HG03520 (cell line): ENCODE results near the gene PARVB.

Source experiments
- ATAC-seq: cut with Tn5 transposase; IDR thresholded peaks from one replicate; pipeline ENCODE4 v1.9.1; 2021; ENCODE audit warnings: mild to moderate bottlenecking, moderate library complexity; ENCODE audit not compliant: unreplicated experiment

PARVB gene

GRCh38 chr22:44209343-44209742 lies 185.2 kb downstream of the PARVB start:
- no peak for ATAC-seq

- no peak for ATAC-seq
These were observed 186.6 kb downstream of the PARVB start for GRCh38 chr22:44210722-44211121.

DNA sequence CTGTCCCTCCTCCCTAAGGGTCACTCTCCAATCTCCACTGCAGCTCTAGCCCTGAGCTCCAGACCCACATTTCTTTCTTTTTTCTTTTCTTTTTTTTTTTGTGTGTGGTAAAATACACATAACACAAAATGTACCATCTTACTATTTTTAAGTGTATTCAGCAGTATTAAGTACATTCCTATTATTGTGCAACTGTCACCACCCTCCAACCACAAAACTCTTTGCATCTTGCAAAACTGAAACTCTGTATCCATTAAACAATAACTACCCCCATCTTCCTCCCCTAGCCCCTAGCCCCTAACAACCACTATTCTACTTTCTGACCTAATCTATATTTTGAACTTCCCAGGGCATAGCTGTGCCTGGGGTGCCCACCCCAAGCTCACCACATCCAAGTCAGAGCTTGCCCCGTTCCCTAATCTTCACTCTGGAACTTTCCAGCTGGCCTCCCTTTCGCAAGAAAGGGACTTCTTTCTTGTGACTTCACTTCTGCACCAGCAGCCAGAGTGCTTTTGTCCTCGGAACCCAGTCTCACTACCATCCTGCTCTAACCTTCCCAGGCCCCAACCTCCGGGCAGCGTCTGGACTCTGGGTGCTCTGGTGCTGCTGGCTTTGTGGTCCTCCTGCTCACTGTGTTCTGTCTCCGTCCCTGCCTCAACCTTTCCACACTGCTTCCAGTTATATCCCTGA lies 187.3 kb downstream of the PARVB start:
- no peak for ATAC-seq

- no peak for ATAC-seq
These were observed 188.1 kb downstream of the PARVB start for GRCh38 chr22:44211946-44212930.

DNA sequence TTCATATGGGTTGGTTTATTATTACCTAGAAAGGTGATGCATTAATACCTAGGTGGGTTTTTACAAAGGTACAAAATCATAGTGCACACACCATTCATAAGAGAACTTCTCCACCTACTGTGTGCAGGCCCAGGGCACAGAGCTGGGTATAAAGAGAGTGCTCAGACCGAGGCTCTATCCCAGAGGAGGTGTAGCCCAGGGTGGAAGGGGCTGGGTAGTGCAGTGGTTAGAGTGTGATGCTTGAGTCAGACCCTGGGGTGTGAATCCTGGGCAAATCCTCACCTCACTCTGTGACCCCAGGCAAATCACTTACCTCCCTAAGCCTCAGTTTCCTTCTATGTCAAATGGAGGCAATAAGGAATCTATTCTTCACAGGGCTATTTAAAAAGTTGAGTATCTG lies 188.8 kb downstream of the PARVB start:
- ATAC-seq = no peak

- no peak for ATAC-seq
These were observed 189.5 kb downstream of the PARVB start for GRCh38 chr22:44213489-44214043.

- no peak for ATAC-seq
These were observed 190.1 kb downstream of the PARVB start for GRCh38 chr22:44214187-44214586.

- ATAC-seq = no peak
These were observed 190.7 kb downstream of the PARVB start for GRCh38 chr22:44214764-44215163.

DNA sequence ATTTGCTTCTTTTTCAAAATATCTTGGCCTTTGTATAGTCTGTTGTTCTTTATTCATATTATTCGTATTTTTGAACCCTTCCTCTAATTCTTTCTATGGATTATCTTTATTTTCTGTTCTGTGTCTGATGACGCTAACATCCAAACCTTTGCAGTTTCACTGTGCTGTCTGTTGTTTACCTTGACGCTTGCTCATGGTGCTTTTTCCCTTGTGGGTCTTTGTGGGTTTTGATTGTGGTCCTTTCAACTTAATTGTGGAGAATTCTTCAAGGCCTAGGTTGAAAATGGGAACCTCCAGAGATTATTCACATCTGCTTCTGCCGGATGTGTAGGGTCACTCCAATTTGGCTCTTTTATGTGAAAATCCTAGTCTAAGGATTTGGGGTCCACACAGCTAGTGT lies 191.2 kb downstream of the PARVB start:
- no peak for ATAC-seq

GRCh38 chr22:44217346-44217745 lies 193.2 kb downstream of the PARVB start:
- ATAC-seq = no peak

DNA sequence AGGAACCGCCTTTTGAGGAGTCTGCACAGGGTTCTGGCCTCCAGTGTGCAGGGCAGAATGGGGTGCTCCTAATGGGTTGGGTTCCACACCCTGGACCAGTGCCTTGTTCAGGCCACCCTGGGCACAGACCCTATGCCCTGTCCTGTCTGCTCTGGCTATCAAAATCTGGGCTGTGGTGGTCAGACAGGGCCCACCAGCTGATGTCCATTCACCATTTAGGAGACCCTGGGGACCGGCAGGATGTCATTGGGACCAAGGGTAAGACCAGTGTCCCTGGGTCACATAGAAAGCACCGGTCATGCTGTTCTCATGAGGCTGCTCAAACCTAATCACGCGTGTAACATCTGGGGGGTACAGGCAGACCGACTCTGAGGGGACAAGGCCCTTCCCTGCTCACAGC lies 194.0 kb downstream of the PARVB start:
- no peak for ATAC-seq

DNA sequence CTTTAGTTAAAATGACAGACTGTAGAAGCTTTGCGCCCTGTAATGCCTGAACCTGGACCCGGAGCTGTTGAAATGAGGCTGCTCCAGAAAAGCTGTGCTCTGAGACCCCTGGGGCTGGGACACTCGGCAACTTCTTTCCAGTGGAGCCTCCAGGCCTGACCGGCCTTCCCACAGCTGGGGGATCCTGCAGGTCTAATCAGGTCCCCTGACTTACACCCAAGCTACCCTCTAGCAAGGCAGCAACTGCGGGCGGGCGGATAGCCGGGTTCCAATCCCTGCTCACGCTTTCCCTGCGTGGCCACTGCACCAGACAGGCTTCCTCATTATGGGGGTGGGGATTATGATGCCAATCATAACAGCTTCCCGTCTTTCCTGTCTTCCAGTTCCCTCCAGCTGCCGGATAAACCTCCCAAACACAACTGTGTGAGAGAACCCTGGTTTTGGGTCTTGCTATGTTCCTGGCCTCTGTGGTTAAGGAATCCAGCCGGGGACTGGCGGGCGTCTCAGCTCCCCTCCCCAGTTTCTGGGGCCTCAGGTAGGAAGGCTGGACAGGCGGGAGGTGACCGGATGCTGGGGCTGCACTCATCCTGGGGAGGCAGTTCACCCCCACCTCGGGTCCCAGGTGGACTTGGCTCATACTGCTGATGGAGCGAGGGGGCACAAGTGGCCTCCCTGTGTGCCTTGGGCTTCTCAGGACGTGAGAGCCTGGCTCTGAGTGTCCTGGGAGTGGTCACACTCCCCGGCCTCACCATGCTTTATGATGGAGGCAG lies 195.2 kb downstream of the PARVB start:
- no peak for ATAC-seq

GRCh38 chr22:44220727-44221680 lies 196.9 kb downstream of the PARVB start:
- ATAC-seq = no peak

- no peak for ATAC-seq
These were observed 197.8 kb downstream of the PARVB start for GRCh38 chr22:44221710-44222475.
